ENCODE data around the gene RNF213.

- TF ChIP-seq ZNF274 (IDR thresholded peaks at IDR 0.05; ENCODE audit: low read depth, low read length) (no peak), EGR1 (IDR thresholded peaks at IDR 0.05; ENCODE audit: low read depth) (no peak), EZH2 (IDR thresholded peaks at IDR 0.05) (no peak), POLR2A (IDR thresholded peaks at IDR 0.05; ENCODE audit: borderline replicate concordance, extremely low read depth, insufficient read depth, insufficient read length) (no peak), EZH2phosphoT487 (IDR thresholded peaks at IDR 0.05; ENCODE audit: borderline replicate concordance) (no peak)
- TF ChIP-seq, protein P1, sequence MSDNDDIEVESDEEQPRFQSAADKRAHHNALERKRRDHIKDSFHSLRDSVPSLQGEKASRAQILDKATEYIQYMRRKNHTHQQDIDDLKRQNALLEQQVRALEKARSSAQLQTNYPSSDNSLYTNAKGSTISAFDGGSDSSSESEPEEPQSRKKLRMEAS (IDR thresholded peaks at IDR 0.05): peak; percentile 72
- TF ChIP-seq, protein P2, sequence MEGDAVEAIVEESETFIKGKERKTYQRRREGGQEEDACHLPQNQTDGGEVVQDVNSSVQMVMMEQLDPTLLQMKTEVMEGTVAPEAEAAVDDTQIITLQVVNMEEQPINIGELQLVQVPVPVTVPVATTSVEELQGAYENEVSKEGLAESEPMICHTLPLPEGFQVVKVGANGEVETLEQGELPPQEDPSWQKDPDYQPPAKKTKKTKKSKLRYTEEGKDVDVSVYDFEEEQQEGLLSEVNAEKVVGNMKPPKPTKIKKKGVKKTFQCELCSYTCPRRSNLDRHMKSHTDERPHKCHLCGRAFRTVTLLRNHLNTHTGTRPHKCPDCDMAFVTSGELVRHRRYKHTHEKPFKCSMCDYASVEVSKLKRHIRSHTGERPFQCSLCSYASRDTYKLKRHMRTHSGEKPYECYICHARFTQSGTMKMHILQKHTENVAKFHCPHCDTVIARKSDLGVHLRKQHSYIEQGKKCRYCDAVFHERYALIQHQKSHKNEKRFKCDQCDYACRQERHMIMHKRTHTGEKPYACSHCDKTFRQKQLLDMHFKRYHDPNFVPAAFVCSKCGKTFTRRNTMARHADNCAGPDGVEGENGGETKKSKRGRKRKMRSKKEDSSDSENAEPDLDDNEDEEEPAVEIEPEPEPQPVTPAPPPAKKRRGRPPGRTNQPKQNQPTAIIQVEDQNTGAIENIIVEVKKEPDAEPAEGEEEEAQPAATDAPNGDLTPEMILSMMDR (IDR thresholded peaks at IDR 0.05 in 2 of 3, conservative IDR thresholded peaks at IDR 0.05 in 1 of 3; ENCODE audit: borderline replicate concordance in 1 of 3, insufficient read depth in 1 of 3, low read depth in 2 of 3, low read length in 2 of 3): no peak
- TF ChIP-seq, protein P3, sequence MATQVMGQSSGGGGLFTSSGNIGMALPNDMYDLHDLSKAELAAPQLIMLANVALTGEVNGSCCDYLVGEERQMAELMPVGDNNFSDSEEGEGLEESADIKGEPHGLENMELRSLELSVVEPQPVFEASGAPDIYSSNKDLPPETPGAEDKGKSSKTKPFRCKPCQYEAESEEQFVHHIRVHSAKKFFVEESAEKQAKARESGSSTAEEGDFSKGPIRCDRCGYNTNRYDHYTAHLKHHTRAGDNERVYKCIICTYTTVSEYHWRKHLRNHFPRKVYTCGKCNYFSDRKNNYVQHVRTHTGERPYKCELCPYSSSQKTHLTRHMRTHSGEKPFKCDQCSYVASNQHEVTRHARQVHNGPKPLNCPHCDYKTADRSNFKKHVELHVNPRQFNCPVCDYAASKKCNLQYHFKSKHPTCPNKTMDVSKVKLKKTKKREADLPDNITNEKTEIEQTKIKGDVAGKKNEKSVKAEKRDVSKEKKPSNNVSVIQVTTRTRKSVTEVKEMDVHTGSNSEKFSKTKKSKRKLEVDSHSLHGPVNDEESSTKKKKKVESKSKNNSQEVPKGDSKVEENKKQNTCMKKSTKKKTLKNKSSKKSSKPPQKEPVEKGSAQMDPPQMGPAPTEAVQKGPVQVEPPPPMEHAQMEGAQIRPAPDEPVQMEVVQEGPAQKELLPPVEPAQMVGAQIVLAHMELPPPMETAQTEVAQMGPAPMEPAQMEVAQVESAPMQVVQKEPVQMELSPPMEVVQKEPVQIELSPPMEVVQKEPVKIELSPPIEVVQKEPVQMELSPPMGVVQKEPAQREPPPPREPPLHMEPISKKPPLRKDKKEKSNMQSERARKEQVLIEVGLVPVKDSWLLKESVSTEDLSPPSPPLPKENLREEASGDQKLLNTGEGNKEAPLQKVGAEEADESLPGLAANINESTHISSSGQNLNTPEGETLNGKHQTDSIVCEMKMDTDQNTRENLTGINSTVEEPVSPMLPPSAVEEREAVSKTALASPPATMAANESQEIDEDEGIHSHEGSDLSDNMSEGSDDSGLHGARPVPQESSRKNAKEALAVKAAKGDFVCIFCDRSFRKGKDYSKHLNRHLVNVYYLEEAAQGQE (IDR thresholded peaks at IDR 0.05; ENCODE audit: low read depth): no peak
These were observed 6.0 kb upstream of the RNF213 start for GRCh38 chr17:80254396-80255251.
